OCI-LY1 (cell line): Measurements from ENCODE around the gene RAF1.
A peak's percentile ranks its signal among the peaks of the same experiment; 100 is the strongest.

Experiments
- H2AFZ ChIP-seq: fragments of 200-600 bp; sonication (generic), shearing (Covaris generic); 2 replicates; pipeline ENCODE4 v1.6.0; 2014; ENCODE audit warnings: antibody characterized with exemption, mild to moderate bottlenecking, low read length
- H3F3A ChIP-seq: fragments of 200-600 bp; sonication (generic), shearing (Covaris generic); 2 replicates; pipeline ENCODE4 v1.6.0; 2014; ENCODE audit warnings: mild to moderate bottlenecking, antibody characterized with exemption, low read length, moderate library complexity; ENCODE audit not compliant: insufficient read depth
- H3K27ac ChIP-seq: fragments of 200-600 bp; sonication (generic); 2 replicates; pipeline ENCODE4 v1.5.1; 2014; ENCODE audit warnings: low read length, mixed run types, mild to moderate bottlenecking, low read depth; ENCODE audit not compliant: poor library complexity, severe bottlenecking
- H3K27me3 ChIP-seq: fragments of 200-600 bp; sonication (generic); 2 replicates; pipeline ENCODE4 v1.6.0; 2014; ENCODE audit warnings: antibody characterized with exemption, mild to moderate bottlenecking, low read length, moderate library complexity; ENCODE audit not compliant: insufficient read depth
- H3K36me3 ChIP-seq: fragments of 200-600 bp; sonication (generic); 2 replicates; pipeline ENCODE4 v1.6.1; 2014; ENCODE audit warnings: mild to moderate bottlenecking, antibody characterized with exemption, low read length, moderate library complexity, mixed read lengths; ENCODE audit not compliant: insufficient read depth
- H3K4me1 ChIP-seq: fragments of 200-600 bp; sonication (generic); 2 replicates; pipeline ENCODE4 v1.5.1; 2014; ENCODE audit warnings: mild to moderate bottlenecking, low read length, moderate library complexity; ENCODE audit not compliant: insufficient read depth, severe bottlenecking
- H3K4me2 ChIP-seq: fragments of 200-600 bp; sonication (generic), shearing (Covaris generic); 2 replicates; pipeline ENCODE4 v1.6.1; 2014; ENCODE audit warnings: low read length
- H3K4me3 ChIP-seq: fragments of 200-600 bp; sonication (generic); 2 replicates; pipeline ENCODE4 v1.5.1; 2014; ENCODE audit warnings: low read length, low read depth, mild to moderate bottlenecking, mixed read lengths; ENCODE audit not compliant: poor library complexity, severe bottlenecking
- H3K79me2 ChIP-seq: fragments of 200-600 bp; shearing (Covaris generic); 2 replicates; pipeline ENCODE4 v1.6.1; 2016; ENCODE audit warnings: mixed run types, low read length, mixed read lengths; ENCODE audit not compliant: insufficient read depth
- H3K9ac ChIP-seq: fragments of 200-600 bp; sonication (generic), shearing (Covaris generic); 2 replicates; pipeline ENCODE4 v1.6.1; 2014; ENCODE audit warnings: mild to moderate bottlenecking, low read length, mixed read lengths
- H3K9me2 ChIP-seq: fragments of 200-600 bp; sonication (generic), shearing (Covaris generic); 2 replicates; pipeline ENCODE4 v1.6.1; 2014; ENCODE audit warnings: low read depth, mild to moderate bottlenecking, low read length, mixed read lengths
- H3K9me3 ChIP-seq: fragments of 200-600 bp; shearing (Covaris generic); 2 replicates; pipeline ENCODE4 v1.6.1; 2014; ENCODE audit warnings: low read length, mixed read lengths
- H4K20me1 ChIP-seq: fragments of 200-600 bp; sonication (generic), shearing (Covaris generic); 2 replicates; pipeline ENCODE4 v1.6.0; 2016; ENCODE audit warnings: mild to moderate bottlenecking, low read length; ENCODE audit not compliant: insufficient read depth
- EZH2 ChIP-seq: fragments of 200-600 bp; sonication (generic), shearing (Covaris generic); IDR thresholded peaks from 2 replicates; pipeline ENCODE4 v1.8.0; 2017; ENCODE audit warnings: borderline replicate concordance, mixed run types, mild to moderate bottlenecking, antibody characterized with exemption, low read length, moderate library complexity, mixed read lengths
- TF ChIP-seq, protein P1 (sequence below): fragments of 200-600 bp; sonication (generic), shearing (Covaris generic); IDR thresholded peaks from 2 replicates; pipeline ENCODE4 v1.5.1; 2017; ENCODE audit warnings: mild to moderate bottlenecking, antibody characterized with exemption, low read length, moderate library complexity, mixed read lengths

RAF1 gene

DNA sequence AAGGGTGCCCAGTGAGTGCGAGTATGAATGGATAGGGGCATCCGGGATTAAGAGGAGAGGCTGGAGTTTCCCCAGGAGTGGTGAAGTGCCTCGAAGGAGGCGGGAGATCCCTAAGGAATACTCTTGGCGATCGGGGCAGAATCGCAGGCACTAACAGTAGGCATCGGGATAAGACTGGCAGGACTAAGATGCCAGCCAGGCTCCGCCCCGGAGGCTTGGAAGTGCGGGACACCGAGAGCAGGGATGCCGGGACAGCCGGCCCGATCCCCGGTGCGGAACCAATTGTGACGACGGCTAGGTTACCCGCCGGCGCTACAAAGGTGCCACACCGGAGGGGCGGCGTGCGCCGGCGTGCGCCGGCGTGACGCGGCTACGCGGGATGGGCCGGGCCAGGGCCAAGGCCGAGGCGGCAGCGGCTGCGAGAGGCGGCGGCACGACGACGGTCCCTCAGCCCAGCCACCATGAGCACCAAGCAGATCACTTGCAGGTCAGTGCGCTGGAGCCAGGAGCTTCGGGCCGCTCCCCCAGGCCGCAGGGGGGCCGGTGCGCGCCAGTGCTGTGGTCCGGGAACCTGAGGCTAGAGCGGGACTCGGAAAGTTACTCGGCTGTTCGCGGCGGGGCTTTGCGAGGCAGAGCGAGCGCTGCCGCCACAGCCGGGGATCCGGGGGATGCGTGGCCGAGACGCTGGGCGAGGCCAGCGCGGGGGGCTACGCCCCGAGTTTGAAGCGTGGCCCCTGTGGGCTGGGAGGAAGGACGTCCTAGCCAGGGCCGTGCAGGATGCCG is 107.0 kb downstream of the RAF1 start, which contains the start of gene MKRN2:
Gene MKRN2, plus strand, starts transcription at position 398 of the 783 bp plus-strand sequence. Its CDS starts 64 bp downstream, at position 462.
- Histone ChIP-seq H4K20me1 (no peaks in the 10 kb centered on the region), H3K9me3 (no peaks in the 10 kb centered on the region), H3K36me3 (no peaks in the 10 kb centered on the region), H3K79me2 (peaks cover 46% of the 10 kb centered on the region), H3F3A (no peaks in the 10 kb centered on the region), H3K4me2 (peak within 1 kb of the TSS; percentile 100), H3K4me3 (peak within 1 kb of the TSS; percentile 82), H3K27me3 (no peaks in the 10 kb centered on the region), H3K9ac (peak within 1 kb of the TSS; percentile 82), H3K27ac (peak within 1 kb of the TSS; percentile 16), H3K9me2 (no peaks in the 10 kb centered on the region), H2AFZ (peak within 1 kb of the TSS; percentile 98), H3K4me1 (peaks cover 53% of the 10 kb centered on the region)
- no peak for TF ChIP-seq EZH2
- TF ChIP-seq, protein P1, sequence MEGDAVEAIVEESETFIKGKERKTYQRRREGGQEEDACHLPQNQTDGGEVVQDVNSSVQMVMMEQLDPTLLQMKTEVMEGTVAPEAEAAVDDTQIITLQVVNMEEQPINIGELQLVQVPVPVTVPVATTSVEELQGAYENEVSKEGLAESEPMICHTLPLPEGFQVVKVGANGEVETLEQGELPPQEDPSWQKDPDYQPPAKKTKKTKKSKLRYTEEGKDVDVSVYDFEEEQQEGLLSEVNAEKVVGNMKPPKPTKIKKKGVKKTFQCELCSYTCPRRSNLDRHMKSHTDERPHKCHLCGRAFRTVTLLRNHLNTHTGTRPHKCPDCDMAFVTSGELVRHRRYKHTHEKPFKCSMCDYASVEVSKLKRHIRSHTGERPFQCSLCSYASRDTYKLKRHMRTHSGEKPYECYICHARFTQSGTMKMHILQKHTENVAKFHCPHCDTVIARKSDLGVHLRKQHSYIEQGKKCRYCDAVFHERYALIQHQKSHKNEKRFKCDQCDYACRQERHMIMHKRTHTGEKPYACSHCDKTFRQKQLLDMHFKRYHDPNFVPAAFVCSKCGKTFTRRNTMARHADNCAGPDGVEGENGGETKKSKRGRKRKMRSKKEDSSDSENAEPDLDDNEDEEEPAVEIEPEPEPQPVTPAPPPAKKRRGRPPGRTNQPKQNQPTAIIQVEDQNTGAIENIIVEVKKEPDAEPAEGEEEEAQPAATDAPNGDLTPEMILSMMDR, result no peak

DNA sequence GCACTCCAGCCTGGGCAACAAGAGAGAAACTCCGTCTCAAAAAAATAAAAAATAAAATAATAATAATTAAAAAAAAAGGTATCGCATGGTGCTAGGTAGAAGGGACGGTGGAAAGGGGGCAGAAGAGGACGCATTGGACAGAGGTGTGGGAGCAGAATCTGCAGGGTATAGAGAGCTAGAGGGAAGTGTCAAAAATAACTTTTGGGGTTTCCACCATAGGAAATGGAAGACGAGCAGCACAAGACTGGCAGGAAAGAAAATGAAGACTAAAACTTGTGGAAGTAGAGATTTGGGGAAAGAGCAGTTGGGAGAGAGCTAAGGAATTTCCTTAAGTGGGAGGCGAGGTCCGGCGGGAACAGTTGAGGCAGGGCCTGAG is 107.6 kb downstream of the RAF1 start:
- TF ChIP-seq EZH2, result no peak
- TF ChIP-seq, protein P1, result no peak
- Histone ChIP-seq H3K4me2 (peak overlapping the region; percentile 100), H3K9ac (peak overlapping the region; percentile 82), H3F3A (no peaks in the 10 kb centered on the region), H3K4me1 (peaks cover 51% of the 10 kb centered on the region), H3K27ac (no peak overlapping the region), H3K27me3 (no peaks in the 10 kb centered on the region), H3K36me3 (no peaks in the 10 kb centered on the region), H3K9me2 (no peaks in the 10 kb centered on the region), H3K4me3 (peak overlapping the region; percentile 82), H2AFZ (peak overlapping the region; percentile 98), H4K20me1 (no peaks in the 10 kb centered on the region), H3K79me2 (peaks cover 40% of the 10 kb centered on the region), H3K9me3 (no peaks in the 10 kb centered on the region)

DNA sequence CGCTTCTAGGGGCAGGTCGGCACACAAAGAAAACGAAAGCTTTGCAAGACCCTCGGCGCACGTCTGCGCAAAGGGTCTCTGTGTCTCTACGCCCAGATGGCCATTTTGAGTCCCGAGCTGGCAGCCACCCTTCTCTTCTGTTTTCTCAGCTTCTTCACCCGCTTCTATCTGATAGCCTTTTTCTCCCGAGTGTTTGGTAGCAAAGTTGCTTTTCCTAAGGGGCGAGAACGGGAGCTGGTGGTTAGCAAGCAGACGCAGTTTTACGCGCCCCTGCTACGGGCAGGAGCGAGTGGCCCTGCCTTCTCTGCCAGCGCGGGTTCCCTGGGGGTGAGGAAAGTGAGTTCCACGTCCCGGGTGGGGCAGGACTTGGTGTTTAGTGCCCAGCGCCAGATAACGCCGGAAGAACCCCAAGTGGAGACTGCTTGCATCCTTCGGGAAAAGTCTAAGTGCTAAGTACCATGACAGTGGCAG is 110.0 kb downstream of the RAF1 start:
- H3K9me2 ChIP-seq, result no peaks in the 10 kb centered on the region
- H3F3A ChIP-seq, result no peaks in the 10 kb centered on the region
- peak overlapping the region; percentile 63 for H3K4me2 ChIP-seq
- peak overlapping the region; percentile 10; the same call in 1 of the 2 replicates for H2AFZ ChIP-seq
- H4K20me1 ChIP-seq, result no peaks in the 10 kb centered on the region
- TF ChIP-seq EZH2, result no peak
- TF ChIP-seq, protein P1, result no peak
- H3K27ac ChIP-seq, result no peak overlapping the region
- no peaks in the 10 kb centered on the region for H3K27me3 ChIP-seq
- no peaks in the 10 kb centered on the region for H3K36me3 ChIP-seq
- H3K9ac ChIP-seq, result peak overlapping the region; percentile 39
- H3K4me3 ChIP-seq, result peak overlapping the region; percentile 57
- H3K4me1 ChIP-seq, result peaks cover 27% of the 10 kb centered on the region
- no peaks in the 10 kb centered on the region for H3K9me3 ChIP-seq
- H3K79me2 ChIP-seq, result peaks cover 17% of the 10 kb centered on the region
